ENCODE data around the gene ARFGAP3. TPM values are rescaled to one million over a fixed set of nuclear protein-coding genes. Genes with fewer than 3 reads are reported as not detected.
A peak's percentile ranks its signal among the peaks of the same experiment; 100 is the strongest.

ARFGAP3 gene
- total RNA-seq, 4 donors from 2014 or later = 36.9 to 78.6 (median 52.0) TPM

GRCh38 chr22:42773167-42773566 lies 83.9 kb downstream of the ARFGAP3 start:
- H3K4me1 ChIP-seq = peaks cover 0 to 22% (median 10%) of the 10 kb centered on the region in 4 donors
- H3K9me3 ChIP-seq = no peaks in the 10 kb centered on the region
- H3K4me3 ChIP-seq = no peak overlapping the region
- no peak for DNase-seq (ENCODE audit: low spot score in 2 of 2)
- H3K27ac ChIP-seq = peak overlapping the region in 1 of 4 donors; percentile 52
- H3K36me3 ChIP-seq = no peaks in the 10 kb centered on the region
- WGBS, 2 donors = 38 to 44% methylated on average over 14 of the region's 14 CpGs
- TF ChIP-seq POLR2A (IDR thresholded peaks at IDR 0.05) (no peak), EP300 (IDR thresholded peaks at IDR 0.05) (no peak), CTCF (IDR thresholded peaks at IDR 0.05) (no peak)
- H3K27me3 ChIP-seq = no peaks in the 10 kb centered on the region

GRCh38 chr22:42772647-42773046 lies 84.4 kb downstream of the ARFGAP3 start:
- Histone ChIP-seq H3K4me1 (peaks cover 0 to 22% (median 10%) of the 10 kb centered on the region in 4 donors), H3K4me3 (no peak overlapping the region), H3K27me3 (no peaks in the 10 kb centered on the region), H3K9me3 (no peaks in the 10 kb centered on the region), H3K36me3 (no peaks in the 10 kb centered on the region), H3K27ac (peak overlapping the region in 1 of 4 donors; percentile 52)
- TF ChIP-seq EP300 (IDR thresholded peaks at IDR 0.05) = no peak
- no peak for TF ChIP-seq POLR2A (IDR thresholded peaks at IDR 0.05)
- TF ChIP-seq CTCF (IDR thresholded peaks at IDR 0.05) = no peak
- DNase-seq (ENCODE audit: low spot score in 2 of 2) = no peak
- 88 to 93% methylated on average over 3 of the region's 3 CpGs for WGBS, 2 donors

- Histone ChIP-seq H3K27me3 (no peaks in the 10 kb centered on the region), H3K27ac (peak overlapping the region in 1 of 4 donors; percentile 37), H3K4me1 (peaks cover 0 to 22% (median 10%) of the 10 kb centered on the region in 4 donors), H3K36me3 (no peaks in the 10 kb centered on the region), H3K9me3 (no peaks in the 10 kb centered on the region), H3K4me3 (no peak overlapping the region)
- TF ChIP-seq CTCF (IDR thresholded peaks at IDR 0.05) (no peak), EP300 (IDR thresholded peaks at IDR 0.05) (no peak), POLR2A (IDR thresholded peaks at IDR 0.05) (no peak)
- WGBS, 2 donors = 84 to 87% methylated on average over 15 of the region's 15 CpGs
- no peak for DNase-seq (ENCODE audit: low spot score in 2 of 2)
Observed at GRCh38 chr22:42770941-42771647, 86.0 kb downstream of the ARFGAP3 start.

GRCh38 chr22:42770448-42770726 lies 86.7 kb downstream of the ARFGAP3 start:
- Histone ChIP-seq H3K36me3 (no peaks in the 10 kb centered on the region), H3K27ac (peak overlapping the region in 2 of 4 donors; percentile 30 to 33), H3K9me3 (no peaks in the 10 kb centered on the region), H3K27me3 (no peaks in the 10 kb centered on the region), H3K4me1 (peaks cover 0 to 22% (median 10%) of the 10 kb centered on the region in 4 donors), H3K4me3 (peak overlapping the region in 1 of 4 donors; percentile 24)
- no peak for TF ChIP-seq POLR2A (IDR thresholded peaks at IDR 0.05)
- no peak for DNase-seq (ENCODE audit: low spot score in 2 of 2)
- 87 to 89% methylated on average over 4 of the region's 4 CpGs for WGBS, 2 donors

- H3K27ac ChIP-seq = peak overlapping the region in 2 of 4 donors; percentile 30 to 33
- no peaks in the 10 kb centered on the region for H3K36me3 ChIP-seq
- H3K27me3 ChIP-seq = no peaks in the 10 kb centered on the region
- no peak for TF ChIP-seq POLR2A (IDR thresholded peaks at IDR 0.05)
- TF ChIP-seq EP300 (IDR thresholded peaks at IDR 0.05) = no peak
- TF ChIP-seq CTCF (IDR thresholded peaks at IDR 0.05) = no peak
- DNase-seq (ENCODE audit: low spot score in 2 of 2) = peak; percentile 49 to 57
- H3K4me1 ChIP-seq = peaks cover 0 to 22% (median 10%) of the 10 kb centered on the region in 4 donors
- no peaks in the 10 kb centered on the region for H3K9me3 ChIP-seq
- 35 to 52% methylated on average over 42 to 50 of the region's 50 CpGs for WGBS, 2 donors
- peak overlapping the region in 2 of 4 donors; percentile 24 to 26 for H3K4me3 ChIP-seq
Observed at GRCh38 chr22:42769574-42770447, 87.3 kb downstream of the ARFGAP3 start.

Measured in tibial nerve (tissue), 4 donors.